Pancreas (tissue), 10 donors: ENCODE measurements around the gene TSC22D3. TPM values are rescaled to one million over a fixed set of nuclear protein-coding genes. Genes with fewer than 3 reads are reported as not detected.

Experiments used
- ATAC-seq, 4 donors: fragments of 200-7000 bp; cut with Tn5 transposase; one replicate each; pipeline versions ENCODE4 v1.8.0 to v1.9.1; 2020; ENCODE audit warnings: mild to moderate bottlenecking in 4 of 4, moderate library complexity in 4 of 4
- DNase-seq, 6 donors: peaks; one replicate each; pipeline ENCODE4 v3.0.0-alpha.2; 2020
- FAIRE-seq: peaks from 2 replicates; lab custom pipeline; 2012; peaks lifted over from hg19 to GRCh38; lab: Jason Lieb, UNC
- H3K27ac ChIP-seq, 4 donors: fragments of 200-600 bp; sonication (generic); 1 replicate in 3 of 4; 2 replicates in 1 of 4; pipeline versions ENCODE4 v1.5.0 to v1.8.0; 2020
- H3K27me3 ChIP-seq, 4 donors: fragments of 200-600 bp; one replicate each; pipeline ENCODE4 v1.8.0; 2021
- H3K36me3 ChIP-seq, 3 donors: fragments of 200-600 bp; sonication (generic) in 1 of 3; one replicate each; pipeline versions ENCODE4 v1.5.0 to v1.8.0; 2020 to 2021
- H3K4me1 ChIP-seq, 3 donors: fragments of 200-600 bp; one replicate each; pipeline ENCODE4 v1.8.0; 2021
- H3K4me3 ChIP-seq, 4 donors: fragments of 200-600 bp; sonication (generic) in 2 of 4; one replicate each; pipeline versions ENCODE4 v1.5.0 to v1.8.0; 2020 to 2021
- H3K9me3 ChIP-seq, 4 donors: fragments of 200-600 bp; one replicate each; pipeline ENCODE4 v1.8.0; 2021
- WGBS, 2 donors: extraction: QIAGEN DNeasy Blood & Tissue Kit; methylation state at CpG; one replicate each; pipeline ENCODE4 v1.1.7; 2013; 5-methylcytosine and 5-hydroxymethylcytosine counted together
- intact Hi-C, 3 donors: fragments of 100-400 bp; cut with DNase I; formaldehyde crosslinking; loops; one replicate each; pipeline versions ENCODE4 v1.11.1 to v1.14.2; 2022
- polyA plus RNA-seq, 2 donors: library from polyadenylated mRNA; stranded (reverse); fragments of 200-250 nt; gene quantifications; one replicate each; pipeline ENCODE4 v1.2.3, GENCODE V29; 2013
- total RNA-seq, 6 donors: library from RNA; stranded (reverse); fragmentation: NEBNext Ultra II Directional in 4 of 6; extraction: Animal tissue kit (Norgen Biotek cat#: 25700) in 4 of 6; gene quantifications; one replicate each; pipeline versions ENCODE4 v1.2.1 to v1.2.4, GENCODE V29; 2021 to 2023
- TF ChIP-seq, protein P1 (sequence below), 4 donors: fragments of 200-600 bp; sonication (generic) in 3 of 4; IDR thresholded peaks; one replicate each; pipeline versions ENCODE4 v1.5.0 to v1.8.0; 2021; ENCODE audit warnings: antibody characterized with exemption in 4 of 4
- donor health status: healthy with polysubstance abuse.
- donor health status: DM: no; HTN: no; CAD: no; lungs with moderate emphysema.
- donor health status: DM: no; HTN: no; CAD: no.
- donor health status: control.
- donor health status: control.
- donor health status: Bipolar disorder and iron deficiency.
- donor health status: DM: yes; HTN: yes; CAD: no.
- donor health status: DM: no; HTN: no; CAD: no.
- donor health status: DM: no; HTN: no; CAD: no.
- donor health status: DM: yes; HTN: yes; CAD: no.

TSC22D3 gene
- total and polyA plus RNA-seq, 8 donors = 12.8 to 86.6 (median 47.3) TPM

DNA sequence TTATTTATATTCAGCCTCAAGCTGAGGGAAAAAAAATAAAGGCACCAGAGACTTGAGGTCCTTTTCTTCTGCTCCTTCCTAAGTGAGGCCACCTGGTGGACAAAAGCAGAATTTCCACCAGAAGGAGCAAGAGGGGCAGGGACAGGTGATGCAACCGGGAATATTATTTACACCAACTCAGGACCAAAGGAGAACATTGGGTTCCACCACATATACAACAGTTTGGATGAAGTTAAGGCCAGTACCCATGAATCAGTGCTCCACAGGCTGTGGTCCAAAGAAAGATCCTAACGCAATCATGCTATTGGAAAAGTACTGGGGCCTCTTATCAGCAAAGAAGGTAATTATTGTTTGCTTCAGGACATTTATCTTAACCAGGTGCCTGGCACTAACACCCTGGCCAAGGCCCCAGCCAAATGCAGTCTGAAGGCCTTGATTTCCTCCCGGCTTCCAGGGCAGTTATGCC lies 57.4 kb downstream of the TSC22D3 start:
- FAIRE-seq (peak; percentile 99), ATAC-seq (peak; percentile 71 to 84 (median 82)), DNase-seq (peak; percentile 65 to 90 (median 78))
- WGBS, 2 donors = 7 to 9% methylated on average over 3 of the region's 3 CpGs
- Histone ChIP-seq H3K4me1 (peaks cover 0 to 16% (median 3%) of the 10 kb centered on the region in 3 donors), H3K27me3 (peaks cover 0 to 7% (median 0%) of the 10 kb centered on the region in 4 donors), H3K9me3 (no peaks in the 10 kb centered on the region), H3K4me3 (no peak overlapping the region), H3K36me3 (peaks cover 0 to 11% (median 3%) of the 10 kb centered on the region in 3 donors), H3K27ac (peak overlapping the region in 2 of 4 donors; percentile 80 to 82)
- intact Hi-C loops = no loop called here
- TF ChIP-seq, protein P1, sequence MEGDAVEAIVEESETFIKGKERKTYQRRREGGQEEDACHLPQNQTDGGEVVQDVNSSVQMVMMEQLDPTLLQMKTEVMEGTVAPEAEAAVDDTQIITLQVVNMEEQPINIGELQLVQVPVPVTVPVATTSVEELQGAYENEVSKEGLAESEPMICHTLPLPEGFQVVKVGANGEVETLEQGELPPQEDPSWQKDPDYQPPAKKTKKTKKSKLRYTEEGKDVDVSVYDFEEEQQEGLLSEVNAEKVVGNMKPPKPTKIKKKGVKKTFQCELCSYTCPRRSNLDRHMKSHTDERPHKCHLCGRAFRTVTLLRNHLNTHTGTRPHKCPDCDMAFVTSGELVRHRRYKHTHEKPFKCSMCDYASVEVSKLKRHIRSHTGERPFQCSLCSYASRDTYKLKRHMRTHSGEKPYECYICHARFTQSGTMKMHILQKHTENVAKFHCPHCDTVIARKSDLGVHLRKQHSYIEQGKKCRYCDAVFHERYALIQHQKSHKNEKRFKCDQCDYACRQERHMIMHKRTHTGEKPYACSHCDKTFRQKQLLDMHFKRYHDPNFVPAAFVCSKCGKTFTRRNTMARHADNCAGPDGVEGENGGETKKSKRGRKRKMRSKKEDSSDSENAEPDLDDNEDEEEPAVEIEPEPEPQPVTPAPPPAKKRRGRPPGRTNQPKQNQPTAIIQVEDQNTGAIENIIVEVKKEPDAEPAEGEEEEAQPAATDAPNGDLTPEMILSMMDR (IDR thresholded peaks at IDR 0.05) = peak; percentile 73 to 87 (median 74)

DNA sequence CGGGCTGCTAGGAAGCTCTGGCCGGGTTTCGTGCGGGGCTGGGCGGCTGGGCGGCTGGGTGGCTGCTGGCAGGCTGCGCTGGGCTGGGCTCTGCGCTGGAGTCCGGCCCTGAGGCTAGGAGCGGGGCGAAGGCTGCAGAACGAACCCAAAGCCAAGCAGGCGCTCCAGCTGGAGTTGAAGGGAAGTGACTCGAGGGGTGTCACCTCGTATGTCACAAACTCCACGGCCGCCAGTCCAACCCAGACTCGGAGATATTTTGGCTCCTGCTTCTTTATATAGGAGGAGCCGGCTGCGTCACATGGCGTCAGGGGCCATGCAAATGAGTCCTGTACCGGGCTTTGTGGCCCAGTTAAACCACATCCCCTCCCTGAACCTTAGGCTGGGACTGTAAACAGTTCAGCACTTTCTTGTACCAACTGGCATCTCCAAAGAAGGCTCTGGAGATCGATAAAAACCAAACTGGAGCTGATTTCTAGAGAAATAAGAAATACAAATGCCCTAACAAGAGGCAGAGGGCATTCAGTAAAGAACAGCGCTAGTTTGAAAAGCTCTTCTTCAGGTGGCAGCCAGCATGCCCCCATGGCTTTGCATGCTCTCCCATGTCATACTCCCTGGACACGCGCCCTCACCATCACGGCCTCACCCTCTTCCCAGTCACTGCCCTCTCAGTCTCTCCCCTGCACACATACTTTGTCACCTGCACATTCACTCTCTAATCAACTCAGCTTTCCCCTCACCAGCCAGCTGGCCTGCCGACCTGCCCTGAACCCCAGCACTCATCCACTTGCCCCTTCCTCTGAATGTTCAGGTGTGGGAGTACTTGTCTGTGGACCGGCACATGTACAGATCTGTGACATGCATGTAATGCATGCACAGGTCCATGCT lies 58.5 kb downstream of the TSC22D3 start:
- FAIRE-seq = peak; percentile 97
- H3K27me3 ChIP-seq = peaks cover 0 to 7% (median 0%) of the 10 kb centered on the region in 4 donors

DNA sequence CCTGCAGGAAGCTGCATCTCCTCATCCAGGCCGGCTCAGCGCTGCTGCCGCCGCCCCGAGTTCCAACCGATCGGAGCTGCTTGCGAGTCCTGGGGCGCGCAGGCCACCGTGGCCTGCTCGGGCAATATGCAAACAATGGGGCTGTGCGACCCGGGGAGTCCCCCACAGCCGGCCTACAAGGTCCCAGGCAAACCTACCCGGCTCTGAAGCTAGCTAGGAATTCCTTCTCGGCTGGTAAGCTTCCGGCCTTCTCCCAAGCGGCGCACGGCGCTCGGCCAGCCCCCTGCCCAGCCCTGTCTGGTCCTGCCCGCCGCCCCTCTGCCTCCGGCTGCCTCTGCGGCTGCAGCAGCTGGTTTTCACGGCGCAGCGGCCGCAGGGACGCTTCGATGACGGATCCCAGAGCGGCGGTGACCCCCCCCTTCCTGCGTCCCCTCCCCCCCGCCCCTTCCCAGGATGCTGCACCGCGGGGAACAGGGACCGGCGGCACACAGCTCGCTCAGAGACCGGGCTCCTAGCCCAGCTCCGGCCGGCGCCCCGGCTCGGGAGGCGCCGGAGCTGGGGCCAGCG lies 59.4 kb downstream of the TSC22D3 start:
- no peak for FAIRE-seq
- Histone ChIP-seq H3K36me3 (peaks cover 0 to 11% (median 3%) of the 10 kb centered on the region in 3 donors), H3K4me1 (peaks cover 0 to 17% (median 3%) of the 10 kb centered on the region in 3 donors), H3K27ac (peak overlapping the region; percentile 62 to 82 (median 74)), H3K4me3 (peak overlapping the region; percentile 18 to 48 (median 35)), H3K9me3 (no peaks in the 10 kb centered on the region), H3K27me3 (peaks cover 0 to 7% (median 0%) of the 10 kb centered on the region in 4 donors)
- TF ChIP-seq, protein P1 (IDR thresholded peaks at IDR 0.05) = no peak
- peak; percentile 11 to 16 (median 15) for ATAC-seq
- intact Hi-C loops = no loop called here
- DNase-seq = peak in 2 of 6 donors; percentile 48 to 69
- WGBS, 2 donors = 39 to 47% methylated on average over 50 to 52 of the region's 52 CpGs

More for the DNA sequence above, 58.5 kb downstream of the TSC22D3 start:
- ATAC-seq (peak; percentile 53 to 68 (median 62)), DNase-seq (peak; percentile 45 to 80 (median 74))
- Histone ChIP-seq H3K4me3 (peak overlapping the region; percentile 18 to 48 (median 35)), H3K9me3 (no peaks in the 10 kb centered on the region), H3K27ac (peak overlapping the region; percentile 62 to 82 (median 74)), H3K4me1 (peaks cover 0 to 12% (median 3%) of the 10 kb centered on the region in 3 donors), H3K36me3 (peaks cover 0 to 11% (median 3%) of the 10 kb centered on the region in 3 donors)
- intact Hi-C loops = no loop called here
- 42 to 44% methylated on average over 29 of the region's 29 CpGs for WGBS, 2 donors
- TF ChIP-seq, protein P1 (IDR thresholded peaks at IDR 0.05) = no peak

DNA sequence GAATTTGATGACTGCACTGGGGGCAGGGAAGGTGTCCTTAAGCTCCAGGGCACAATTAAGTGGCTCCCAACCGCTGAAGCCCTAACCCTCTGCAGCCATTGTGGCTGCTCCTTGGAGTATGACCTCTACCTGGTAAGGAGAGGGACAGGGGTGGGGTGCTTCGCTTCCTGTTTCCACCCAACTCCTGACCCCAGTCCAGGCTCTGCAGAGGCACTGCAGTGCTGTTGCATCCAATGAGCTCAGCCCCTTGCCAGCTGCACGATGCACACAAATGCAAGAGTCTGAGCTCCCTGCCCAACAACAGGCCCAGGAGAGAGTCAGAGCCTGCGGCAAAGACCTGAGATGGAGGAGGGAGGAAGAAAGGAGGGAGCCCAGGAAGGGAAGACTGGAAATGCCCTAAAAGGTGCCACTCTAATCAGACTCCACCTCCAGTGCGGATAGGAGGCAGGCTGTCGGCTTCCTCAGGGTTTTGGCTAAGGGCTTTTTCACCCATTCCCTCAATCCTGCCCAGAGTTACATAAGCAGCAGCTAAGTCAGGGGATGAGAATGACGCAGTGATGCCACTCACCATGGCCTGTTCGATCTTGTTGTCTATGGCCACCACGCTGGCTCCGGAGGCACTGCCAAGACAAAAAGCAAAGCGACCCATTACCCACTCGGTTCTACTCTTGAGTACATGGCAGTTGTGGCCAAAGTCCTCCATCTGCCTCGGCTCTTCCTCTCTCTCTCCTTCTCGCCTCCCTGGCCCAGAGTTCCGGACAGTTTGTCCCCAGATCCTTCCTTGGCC lies 60.1 kb downstream of the TSC22D3 start:
- peak overlapping the region; percentile 62 to 82 (median 74) for H3K27ac ChIP-seq
- ATAC-seq (no peak), FAIRE-seq (no peak), DNase-seq (no peak)
- peaks cover 3 to 17% (median 3%) of the 10 kb centered on the region in 3 donors for H3K4me1 ChIP-seq
- TF ChIP-seq, protein P1 (IDR thresholded peaks at IDR 0.05) = no peak
- H3K27me3 ChIP-seq = peaks cover 0 to 7% (median 0%) of the 10 kb centered on the region in 4 donors
- peak overlapping the region; percentile 18 to 48 (median 35) for H3K4me3 ChIP-seq
- peaks cover 0 to 11% (median 3%) of the 10 kb centered on the region in 3 donors for H3K36me3 ChIP-seq
- no peaks in the 10 kb centered on the region for H3K9me3 ChIP-seq
- WGBS, 2 donors = 55 to 58% methylated on average over 14 to 15 of the region's 15 CpGs
- intact Hi-C loops = no loop called here
